ENCODE measurements around the gene RGS7. TPM values are rescaled to one million over a fixed set of nuclear protein-coding genes. Genes with fewer than 3 reads are reported as not detected.
"Not testable (repeated sequence)": the region's sequence is repeated elsewhere in the genome, so short reads cannot be mapped to it uniquely, and the experiment has no call there.

RGS7 gene
- total RNA-seq, 1 donor: 0.36 TPM

DNA sequence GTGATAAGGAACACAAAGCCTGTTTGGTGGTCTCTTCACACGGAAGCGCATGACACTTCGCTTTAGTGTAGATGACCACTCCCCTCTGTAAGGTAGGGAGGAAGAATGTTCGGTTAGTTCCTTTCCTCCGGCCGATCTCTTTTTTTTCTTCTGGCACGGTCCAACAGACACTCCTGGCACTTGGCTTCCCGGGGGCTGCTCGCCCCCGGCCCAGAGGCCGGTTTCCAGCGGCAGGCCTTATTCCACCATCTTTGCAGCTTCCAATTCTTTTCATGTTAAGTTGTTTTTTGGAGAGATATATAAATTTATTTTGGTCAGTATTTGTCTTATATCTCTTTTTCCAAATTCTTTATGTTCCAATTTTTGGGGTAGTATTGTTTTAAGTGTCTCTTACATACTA lies 593.2 kb downstream of the RGS7 start:
- H2AFZ ChIP-seq (ENCODE audit: low read length): no peak overlapping the region

GRCh38 chr1:240763095-240763494 lies 593.9 kb downstream of the RGS7 start:
- not testable (repeated sequence) for H2AFZ ChIP-seq (ENCODE audit: low read length); H4K20me1 ChIP-seq (ENCODE audit: insufficient read depth, low read length); H3K4me2 ChIP-seq (ENCODE audit: insufficient read depth, low read length); H3K79me2 ChIP-seq (ENCODE audit: insufficient read depth, low read length); H3K9me3 ChIP-seq (ENCODE audit: low read depth, low read length); H3K36me3 ChIP-seq (ENCODE audit: insufficient read depth, low read length); H3K4me3 ChIP-seq (ENCODE audit: insufficient read depth, low read length); H3K27me3 ChIP-seq (ENCODE audit: insufficient read depth, low read length); DNase-seq (ENCODE audit: insufficient read length, low spot score, missing footprints); H3K27ac ChIP-seq (ENCODE audit: low read depth, low read length)
- peaks cover 13% of the 10 kb centered on the region for H3K4me1 ChIP-seq (ENCODE audit: insufficient read depth, low read length)

More for the DNA sequence above, 593.2 kb downstream of the RGS7 start:
- Histone ChIP-seq H3K36me3 (ENCODE audit: insufficient read depth, low read length) (no peaks in the 10 kb centered on the region), H3K4me2 (ENCODE audit: insufficient read depth, low read length) (no peak overlapping the region), H4K20me1 (ENCODE audit: insufficient read depth, low read length) (no peaks in the 10 kb centered on the region), H3K4me3 (ENCODE audit: insufficient read depth, low read length) (no peak overlapping the region), H3K27me3 (ENCODE audit: insufficient read depth, low read length) (no peaks in the 10 kb centered on the region), H3K79me2 (ENCODE audit: insufficient read depth, low read length) (no peaks in the 10 kb centered on the region), H3K9me3 (ENCODE audit: low read depth, low read length) (no peaks in the 10 kb centered on the region), H3K27ac (ENCODE audit: low read depth, low read length) (no peak overlapping the region), H3K4me1 (ENCODE audit: insufficient read depth, low read length) (peaks cover 13% of the 10 kb centered on the region)
- no peak for TF ChIP-seq CTCF (IDR thresholded peaks at IDR 0.05; ENCODE audit: extremely low read depth, low read depth, low read length)
- no peak for DNase-seq (ENCODE audit: insufficient read length, low spot score, missing footprints)

GRCh38 chr1:240762471-240762987 lies 594.5 kb downstream of the RGS7 start:
- H3K27ac ChIP-seq (ENCODE audit: low read depth, low read length); H4K20me1 ChIP-seq (ENCODE audit: insufficient read depth, low read length); DNase-seq (ENCODE audit: insufficient read length, low spot score, missing footprints): not testable (repeated sequence)

DNA sequence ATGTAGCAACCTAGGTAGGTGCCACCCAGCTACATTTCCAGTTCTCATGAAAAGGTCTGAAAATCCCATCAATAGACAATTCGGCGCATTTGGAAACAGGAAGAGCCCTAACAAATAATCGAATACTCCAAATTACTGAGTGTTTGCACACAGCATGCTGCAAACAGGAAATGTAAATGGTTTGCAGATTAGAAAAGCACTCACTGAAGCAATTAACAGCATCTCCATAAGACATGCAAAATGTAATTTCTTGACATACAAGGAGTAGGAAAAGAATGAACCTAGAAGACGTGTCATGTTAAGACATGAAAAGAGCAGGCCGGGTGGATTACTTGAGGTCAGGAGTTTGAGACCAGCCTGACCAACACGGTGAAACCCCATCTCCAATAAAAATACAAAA lies 598.2 kb downstream of the RGS7 start:
- not testable (repeated sequence) for DNase-seq (ENCODE audit: insufficient read length, low spot score, missing footprints); H3K9me3 ChIP-seq (ENCODE audit: low read depth, low read length); H3K4me1 ChIP-seq (ENCODE audit: insufficient read depth, low read length); H3K4me3 ChIP-seq (ENCODE audit: insufficient read depth, low read length); H3K27me3 ChIP-seq (ENCODE audit: insufficient read depth, low read length); H3K79me2 ChIP-seq (ENCODE audit: insufficient read depth, low read length); H3K27ac ChIP-seq (ENCODE audit: low read depth, low read length); H3K36me3 ChIP-seq (ENCODE audit: insufficient read depth, low read length); H4K20me1 ChIP-seq (ENCODE audit: insufficient read depth, low read length)
- peak overlapping the region; percentile 35 for H2AFZ ChIP-seq (ENCODE audit: low read length)
- H3K4me2 ChIP-seq (ENCODE audit: insufficient read depth, low read length): peak overlapping the region; percentile 18

More at GRCh38 chr1:240762471-240762987, 594.5 kb downstream of the RGS7 start:
- not testable (repeated sequence) for H3K4me3 ChIP-seq (ENCODE audit: insufficient read depth, low read length); H3K79me2 ChIP-seq (ENCODE audit: insufficient read depth, low read length); H2AFZ ChIP-seq (ENCODE audit: low read length); H3K36me3 ChIP-seq (ENCODE audit: insufficient read depth, low read length); H3K9me3 ChIP-seq (ENCODE audit: low read depth, low read length); H3K27me3 ChIP-seq (ENCODE audit: insufficient read depth, low read length); H3K4me2 ChIP-seq (ENCODE audit: insufficient read depth, low read length)
- H3K4me1 ChIP-seq (ENCODE audit: insufficient read depth, low read length): peaks cover 13% of the 10 kb centered on the region

DNA sequence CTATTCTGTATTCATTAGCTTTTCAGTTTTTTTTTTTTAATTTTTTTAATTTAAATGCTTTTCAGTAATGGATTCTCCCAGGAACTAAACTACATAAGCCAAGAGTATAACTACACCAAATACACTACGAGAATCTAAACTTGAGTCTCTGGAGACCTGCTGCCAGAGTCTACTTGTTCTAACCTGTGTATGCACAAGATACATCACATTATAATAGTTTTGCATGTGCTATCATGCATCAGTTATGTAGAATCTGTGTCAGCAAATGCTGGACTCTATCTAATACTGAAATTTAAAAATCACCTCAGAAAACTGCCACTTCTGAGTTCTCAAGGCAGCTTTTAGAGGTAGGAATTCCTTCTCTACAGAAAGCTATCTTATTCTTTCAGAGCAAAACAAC lies 598.7 kb downstream of the RGS7 start:
- no peak overlapping the region for H3K27ac ChIP-seq (ENCODE audit: low read depth, low read length)
- peak overlapping the region; percentile 35 for H2AFZ ChIP-seq (ENCODE audit: low read length)
- H3K4me3 ChIP-seq (ENCODE audit: insufficient read depth, low read length): no peak overlapping the region
- H3K9me3 ChIP-seq (ENCODE audit: low read depth, low read length): no peaks in the 10 kb centered on the region
- no peaks in the 10 kb centered on the region for H3K36me3 ChIP-seq (ENCODE audit: insufficient read depth, low read length)
- no peaks in the 10 kb centered on the region for H3K4me1 ChIP-seq (ENCODE audit: insufficient read depth, low read length)
- no peaks in the 10 kb centered on the region for H3K79me2 ChIP-seq (ENCODE audit: insufficient read depth, low read length)
- no peaks in the 10 kb centered on the region for H3K27me3 ChIP-seq (ENCODE audit: insufficient read depth, low read length)
- H4K20me1 ChIP-seq (ENCODE audit: insufficient read depth, low read length): no peaks in the 10 kb centered on the region
- no peak for TF ChIP-seq CTCF (IDR thresholded peaks at IDR 0.05; ENCODE audit: extremely low read depth, low read depth, low read length)
- DNase-seq (ENCODE audit: insufficient read length, low spot score, missing footprints): no peak
- H3K4me2 ChIP-seq (ENCODE audit: insufficient read depth, low read length): peak overlapping the region; percentile 18

Data from osteoblast (primary cell).